ENCODE results near the gene DDX56. TPM values are rescaled to one million over a fixed set of nuclear protein-coding genes. Genes with fewer than 3 reads are reported as not detected.

Gene DDX56, protein sequence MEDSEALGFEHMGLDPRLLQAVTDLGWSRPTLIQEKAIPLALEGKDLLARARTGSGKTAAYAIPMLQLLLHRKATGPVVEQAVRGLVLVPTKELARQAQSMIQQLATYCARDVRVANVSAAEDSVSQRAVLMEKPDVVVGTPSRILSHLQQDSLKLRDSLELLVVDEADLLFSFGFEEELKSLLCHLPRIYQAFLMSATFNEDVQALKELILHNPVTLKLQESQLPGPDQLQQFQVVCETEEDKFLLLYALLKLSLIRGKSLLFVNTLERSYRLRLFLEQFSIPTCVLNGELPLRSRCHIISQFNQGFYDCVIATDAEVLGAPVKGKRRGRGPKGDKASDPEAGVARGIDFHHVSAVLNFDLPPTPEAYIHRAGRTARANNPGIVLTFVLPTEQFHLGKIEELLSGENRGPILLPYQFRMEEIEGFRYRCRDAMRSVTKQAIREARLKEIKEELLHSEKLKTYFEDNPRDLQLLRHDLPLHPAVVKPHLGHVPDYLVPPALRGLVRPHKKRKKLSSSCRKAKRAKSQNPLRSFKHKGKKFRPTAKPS
- total RNA-seq (2014; rRNA removed; shearing (Covaris generic)), result 54.3 and 70.5 TPM in 2 replicates
- polyA plus RNA-seq (2016; fragmentation: Nextera tagmentation; extraction: Ambion mirVana), result 65.1 and 68.6 TPM in 2 replicates

DNA sequence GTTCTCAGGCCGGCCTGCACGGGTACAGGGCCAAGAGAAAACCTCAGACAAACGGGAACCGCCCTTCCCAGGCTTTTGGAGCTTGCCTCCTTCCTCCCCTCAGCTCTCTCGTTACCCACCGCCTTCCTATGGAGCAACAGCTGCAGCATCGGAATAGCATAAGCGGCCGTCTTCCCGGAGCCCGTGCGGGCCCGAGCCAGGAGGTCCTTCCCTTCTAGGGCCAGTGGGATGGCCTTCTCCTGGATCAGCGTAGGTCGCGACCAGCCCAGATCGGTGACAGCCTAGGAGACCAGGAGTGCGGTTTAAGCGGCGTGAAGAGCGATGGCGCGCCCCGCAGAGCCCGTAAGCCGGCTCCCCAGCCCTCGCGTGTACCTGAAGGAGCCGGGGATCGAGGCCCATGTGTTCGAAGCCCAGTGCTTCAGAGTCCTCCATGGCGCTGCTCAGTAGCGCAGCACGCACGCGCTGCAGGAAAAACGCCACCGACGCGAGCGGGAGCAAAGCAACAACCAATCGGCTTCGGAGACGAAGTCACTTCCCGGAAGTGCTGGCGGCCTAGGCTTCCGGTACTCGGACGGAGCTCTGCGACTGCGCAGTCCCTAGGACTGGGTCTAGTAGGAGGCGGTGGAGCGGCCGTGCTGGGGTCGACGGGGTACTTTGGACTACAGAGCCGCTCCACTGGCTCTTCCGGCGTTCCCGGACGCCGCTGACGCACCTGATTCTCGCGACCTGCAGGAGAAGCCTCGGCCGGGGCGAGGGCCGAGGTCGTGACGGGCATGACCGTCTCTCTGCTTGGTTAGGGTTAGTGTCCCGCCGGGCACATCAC, at the start of gene DDX56:
DDX56 (minus strand) TSS at position 445 of the 823 bp plus-strand sequence; CDS start at position 432, 13 bp downstream.
- H3K36me3 ChIP-seq (ENCODE audit: low read depth), result peaks cover 36% of the 10 kb centered on the region; the same call in 1 of the 2 replicates
- DNase-seq, result peak; percentile 98
- WGBS, 2 experiments (ENCODE audit: low coverage in 1 of 2, low lambda C conversion rate in 2 of 2, missing lambda C conversion rate in 2 of 2), result 1 to 2% methylated on average over 72 to 74 of the region's 74 CpGs
- no peaks in the 10 kb centered on the region for H3K27me3 ChIP-seq (replicated peaks; ENCODE audit: insufficient read depth)
- H3K9me2 ChIP-seq (ENCODE audit: insufficient read depth), result no peaks in the 10 kb centered on the region
- peaks cover 68% of the 10 kb centered on the region for H3K79me2 ChIP-seq (ENCODE audit: insufficient read depth)
- in situ Hi-C loops (cut with MboI), result no loop called here
- peak within 1 kb of the TSS; percentile 74 for H2AFZ ChIP-seq
- H3K9me3 ChIP-seq (ENCODE audit: low read depth), result no peaks in the 10 kb centered on the region
- H3F3A ChIP-seq (ENCODE audit: insufficient read depth), result peaks cover 10% of the 10 kb centered on the region
- H3K4me3 ChIP-seq, result peak within 1 kb of the TSS; percentile 83
- H4K20me1 ChIP-seq (ENCODE audit: insufficient read depth), result no peaks in the 10 kb centered on the region
- peak within 1 kb of the TSS; percentile 91 for H3K4me2 ChIP-seq (ENCODE audit: unreplicated experiment)
- H3K27ac ChIP-seq, result peak within 1 kb of the TSS; percentile 58
- no peak for TF ChIP-seq EZH2 (IDR thresholded peaks at IDR 0.05; ENCODE audit: insufficient read depth, poor library complexity, severe bottlenecking)
- no peak for TF ChIP-seq EZH2phosphoT487 (IDR thresholded peaks at IDR 0.05; ENCODE audit: insufficient read depth, low read depth)
- peak within 1 kb of the TSS; percentile 89 for H3K9ac ChIP-seq
- peaks cover 6% of the 10 kb centered on the region; the same call in 1 of the 2 replicates for H3K4me1 ChIP-seq (ENCODE audit: insufficient read depth)

DNA sequence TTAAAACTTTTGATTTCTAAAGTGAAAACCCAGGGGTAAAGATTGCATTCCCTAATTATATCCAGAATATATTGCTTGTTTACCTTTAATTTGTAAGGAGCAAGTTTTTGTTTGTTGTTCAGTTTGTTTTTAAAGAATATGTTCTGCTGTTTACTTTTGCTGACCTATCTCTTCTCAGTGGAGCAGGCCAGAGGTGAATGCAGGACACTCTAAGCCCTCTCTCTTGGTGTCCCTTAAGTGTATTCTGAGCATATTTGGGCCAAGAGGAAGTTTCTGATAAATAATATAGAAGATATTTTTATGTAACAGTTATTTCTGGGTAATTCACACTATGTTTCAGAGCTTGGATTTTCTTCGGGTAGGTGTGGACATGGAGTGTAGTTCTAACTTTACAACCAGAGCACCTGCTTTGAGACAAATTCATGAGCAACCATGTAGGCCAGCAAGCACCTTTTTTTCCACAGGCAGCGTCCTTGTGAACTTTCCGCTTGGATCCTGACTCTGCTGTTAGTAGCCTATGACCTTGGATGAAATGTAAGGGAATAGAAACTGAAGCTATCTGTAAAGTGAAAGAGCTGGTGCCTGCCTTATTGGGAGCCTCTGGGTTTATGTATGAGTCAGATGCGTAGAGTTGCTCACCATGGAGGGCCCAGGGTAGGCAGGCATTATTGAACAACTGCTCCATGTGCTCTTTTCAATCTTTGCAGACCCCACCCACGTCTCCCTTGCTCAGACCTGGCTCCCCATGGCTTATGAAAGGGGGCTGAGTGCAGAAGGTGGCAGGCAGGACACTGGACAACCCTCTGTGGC, 48.8 kb upstream of the DDX56 start:
- Histone ChIP-seq H3K4me1 (ENCODE audit: insufficient read depth) (peaks cover 36% of the 10 kb centered on the region), H3K9me2 (ENCODE audit: insufficient read depth) (no peaks in the 10 kb centered on the region), H3K27ac (no peak overlapping the region), H3K36me3 (ENCODE audit: low read depth) (peaks cover 9% of the 10 kb centered on the region), H3K9ac (no peak overlapping the region), H3K79me2 (ENCODE audit: insufficient read depth) (peaks cover 98% of the 10 kb centered on the region), H3K4me2 (ENCODE audit: unreplicated experiment) (no peak overlapping the region), H4K20me1 (ENCODE audit: insufficient read depth) (no peaks in the 10 kb centered on the region), H3K27me3 (replicated peaks; ENCODE audit: insufficient read depth) (no peaks in the 10 kb centered on the region), H3F3A (ENCODE audit: insufficient read depth) (peaks cover 19% of the 10 kb centered on the region), H3K9me3 (ENCODE audit: low read depth) (no peaks in the 10 kb centered on the region), H3K4me3 (no peak overlapping the region), H2AFZ (no peak overlapping the region)
- TF ChIP-seq EZH2phosphoT487 (IDR thresholded peaks at IDR 0.05; ENCODE audit: insufficient read depth, low read depth), result no peak
- in situ Hi-C loops (cut with MboI), result no loop called here
- peak; percentile 34 for DNase-seq
- WGBS, 2 experiments (ENCODE audit: low coverage in 1 of 2, low lambda C conversion rate in 2 of 2, missing lambda C conversion rate in 2 of 2), result 82 to 83% methylated on average over 5 of the region's 5 CpGs

DNA sequence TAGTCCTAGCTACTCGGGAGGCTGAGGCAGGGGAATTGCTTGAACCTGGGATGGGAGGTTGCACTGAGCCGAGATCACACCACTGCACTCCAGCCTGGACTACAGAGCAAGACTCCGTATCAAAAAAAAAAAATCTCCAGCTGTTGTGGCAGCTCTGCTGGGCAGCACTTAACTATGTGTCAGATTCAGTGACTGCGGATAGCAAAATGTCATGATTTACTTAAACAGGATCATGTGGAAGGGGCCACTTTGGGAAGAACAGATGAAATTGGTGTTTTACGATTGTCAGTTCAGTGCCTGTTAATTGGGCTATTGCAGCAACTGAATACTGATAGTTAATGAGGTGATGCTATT, 48.0 kb upstream of the DDX56 start:
- Histone ChIP-seq H3K4me1 (ENCODE audit: insufficient read depth) (peaks cover 42% of the 10 kb centered on the region), H3K27me3 (replicated peaks; ENCODE audit: insufficient read depth) (no peaks in the 10 kb centered on the region), H3K9ac (no peak overlapping the region), H3K9me2 (ENCODE audit: insufficient read depth) (no peaks in the 10 kb centered on the region), H3K36me3 (ENCODE audit: low read depth) (peaks cover 9% of the 10 kb centered on the region), H3K4me2 (ENCODE audit: unreplicated experiment) (no peak overlapping the region), H3F3A (ENCODE audit: insufficient read depth) (peaks cover 24% of the 10 kb centered on the region), H4K20me1 (ENCODE audit: insufficient read depth) (no peaks in the 10 kb centered on the region), H3K9me3 (ENCODE audit: low read depth) (no peaks in the 10 kb centered on the region), H2AFZ (no peak overlapping the region), H3K79me2 (ENCODE audit: insufficient read depth) (peaks cover 96% of the 10 kb centered on the region), H3K27ac (peak overlapping the region; percentile 77), H3K4me3 (no peak overlapping the region)
- DNase-seq, result no peak
- in situ Hi-C loops (cut with MboI), result no loop called here
- TF ChIP-seq EZH2 (IDR thresholded peaks at IDR 0.05; ENCODE audit: insufficient read depth, poor library complexity, severe bottlenecking), result no peak
- no peak for TF ChIP-seq EZH2phosphoT487 (IDR thresholded peaks at IDR 0.05; ENCODE audit: insufficient read depth, low read depth)
- WGBS, 2 experiments (ENCODE audit: low coverage in 1 of 2, low lambda C conversion rate in 2 of 2, missing lambda C conversion rate in 2 of 2), result 43% methylated on average over 5 of the region's 5 CpGs
